Colonic mucosa (tissue), 4 donors: ENCODE results near the gene MITD1. TPM values are rescaled to one million over a fixed set of nuclear protein-coding genes. Genes with fewer than 3 reads are reported as not detected.
A peak's percentile ranks its signal among the peaks of the same experiment; 100 is the strongest.

ENCODE experiments used
- DNase-seq: peaks from one replicate; pipeline ENCODE4 v3.0.0-alpha.2; 2020
- H3K27ac ChIP-seq: fragments of 200-600 bp; one replicate; pipeline ENCODE4 v1.8.0; 2021
- H3K27me3 ChIP-seq: fragments of 200-600 bp; one replicate; pipeline ENCODE4 v1.8.0; 2021
- H3K36me3 ChIP-seq: fragments of 200-600 bp; one replicate; pipeline ENCODE4 v1.8.0; 2021
- H3K4me1 ChIP-seq: fragments of 200-600 bp; one replicate; pipeline ENCODE4 v1.8.0; 2021; ENCODE audit warnings: mild to moderate bottlenecking
- H3K4me3 ChIP-seq: fragments of 200-600 bp; one replicate; pipeline ENCODE4 v1.8.0; 2021
- H3K9ac ChIP-seq, 2 donors: one replicate each; pipeline ENCODE4 v1.7.0; 2013; ENCODE audit warnings: control low read depth in 2 of 2, low read depth in 2 of 2, low read length in 2 of 2
- H3K9me3 ChIP-seq: fragments of 200-600 bp; one replicate; pipeline ENCODE4 v1.8.0; 2021
- intact Hi-C: fragments of 100-400 bp; cut with DNase I; formaldehyde crosslinking; loops from one replicate; pipeline ENCODE4 v1.14.1; 2022
- total RNA-seq, 2 donors: library from RNA; stranded (reverse); fragmentation: NEBNext Ultra II Directional in 1 of 2; extraction: Animal tissue kit (Norgen Biotek cat#: 25700) in 1 of 2; gene quantifications; one replicate each; pipeline ENCODE4 v1.2.1, GENCODE V29; 2021
- TF ChIP-seq, protein P1 (sequence below): fragments of 200-600 bp; IDR thresholded peaks from one replicate; pipeline ENCODE4 v1.8.0; 2022; ENCODE audit warnings: antibody characterized with exemption, mild to moderate bottlenecking
- donor health status: healthy.
- donor health status: DM: no; HTN: no; CAD: no.
- donor health status: DM: no; HTN: no; CAD: no.

The MITD1 gene
- 10 to 100 TPM; 24.6 to 25.3 TPM for total RNA-seq

DNA sequence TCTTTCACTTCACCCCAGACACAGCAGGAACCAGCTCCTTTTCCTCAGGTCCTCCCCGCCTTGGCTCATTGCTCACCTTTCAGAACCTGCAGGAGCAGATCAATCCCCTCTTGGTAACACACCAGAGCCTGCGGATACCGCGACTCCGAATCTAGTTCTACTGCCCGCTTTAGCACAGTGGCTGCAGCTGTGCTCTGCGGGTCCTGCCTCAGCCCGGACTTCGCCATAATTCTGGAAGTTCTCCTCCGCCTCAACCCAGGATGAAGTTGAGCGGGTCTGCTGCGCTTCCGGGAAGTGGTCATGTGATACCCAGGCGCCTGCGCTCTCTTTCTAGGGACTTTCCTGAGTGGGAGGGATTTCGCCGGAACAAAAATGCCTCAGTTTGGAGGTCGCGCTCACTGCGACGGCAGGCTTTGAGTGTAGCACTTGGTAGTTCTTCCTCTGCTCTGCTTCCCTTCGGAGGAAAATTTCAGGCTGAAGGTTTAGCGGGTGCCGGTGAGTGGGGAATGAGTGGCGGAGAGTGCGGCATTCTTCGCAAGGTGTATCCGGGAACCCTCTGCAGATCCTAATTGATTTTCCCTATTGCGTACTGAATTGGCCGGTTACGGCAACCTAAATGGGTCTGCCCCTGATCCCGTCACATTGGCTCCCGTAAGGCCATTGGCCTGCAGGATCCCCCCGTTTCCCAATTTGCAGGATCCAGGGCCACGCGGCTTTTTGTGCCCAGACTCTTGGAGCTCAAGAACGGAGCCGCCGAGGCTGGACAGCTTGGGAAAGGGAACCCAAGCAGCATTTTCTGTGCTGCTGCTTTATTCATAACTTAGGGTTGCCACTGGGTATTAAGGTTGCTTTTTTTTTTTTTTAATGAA, at the start of gene MITD1, which contains the start of gene MRPL30:
Gene MITD1, minus strand, starts transcription at position 304 of the 869 bp plus-strand sequence. Its CDS starts 77 bp downstream, at position 227.
Gene MRPL30, plus strand, starts transcription at position 430 of the 869 bp plus-strand sequence. CDS start 5,020 bp downstream, outside the sequence.
- peak within 1 kb of the TSS; percentile 80 for H3K27ac ChIP-seq
- peak within 1 kb of the TSS; percentile 70 to 96 for H3K9ac ChIP-seq
- no peaks in the 10 kb centered on the region for H3K9me3 ChIP-seq
- peak; percentile 96 for DNase-seq
- TF ChIP-seq, protein P1, sequence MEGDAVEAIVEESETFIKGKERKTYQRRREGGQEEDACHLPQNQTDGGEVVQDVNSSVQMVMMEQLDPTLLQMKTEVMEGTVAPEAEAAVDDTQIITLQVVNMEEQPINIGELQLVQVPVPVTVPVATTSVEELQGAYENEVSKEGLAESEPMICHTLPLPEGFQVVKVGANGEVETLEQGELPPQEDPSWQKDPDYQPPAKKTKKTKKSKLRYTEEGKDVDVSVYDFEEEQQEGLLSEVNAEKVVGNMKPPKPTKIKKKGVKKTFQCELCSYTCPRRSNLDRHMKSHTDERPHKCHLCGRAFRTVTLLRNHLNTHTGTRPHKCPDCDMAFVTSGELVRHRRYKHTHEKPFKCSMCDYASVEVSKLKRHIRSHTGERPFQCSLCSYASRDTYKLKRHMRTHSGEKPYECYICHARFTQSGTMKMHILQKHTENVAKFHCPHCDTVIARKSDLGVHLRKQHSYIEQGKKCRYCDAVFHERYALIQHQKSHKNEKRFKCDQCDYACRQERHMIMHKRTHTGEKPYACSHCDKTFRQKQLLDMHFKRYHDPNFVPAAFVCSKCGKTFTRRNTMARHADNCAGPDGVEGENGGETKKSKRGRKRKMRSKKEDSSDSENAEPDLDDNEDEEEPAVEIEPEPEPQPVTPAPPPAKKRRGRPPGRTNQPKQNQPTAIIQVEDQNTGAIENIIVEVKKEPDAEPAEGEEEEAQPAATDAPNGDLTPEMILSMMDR: no peak
- intact Hi-C loops: loop anchor here (10.0 kb wide), 1 partner anchor 154 kb away; the partner anchor contains the start of genes EIF5B and TXNDC9
- peaks cover 7% of the 10 kb centered on the region for H3K4me1 ChIP-seq
- H3K36me3 ChIP-seq: no peaks in the 10 kb centered on the region
- peak within 1 kb of the TSS; percentile 81 for H3K4me3 ChIP-seq
- no peaks in the 10 kb centered on the region for H3K27me3 ChIP-seq

DNA sequence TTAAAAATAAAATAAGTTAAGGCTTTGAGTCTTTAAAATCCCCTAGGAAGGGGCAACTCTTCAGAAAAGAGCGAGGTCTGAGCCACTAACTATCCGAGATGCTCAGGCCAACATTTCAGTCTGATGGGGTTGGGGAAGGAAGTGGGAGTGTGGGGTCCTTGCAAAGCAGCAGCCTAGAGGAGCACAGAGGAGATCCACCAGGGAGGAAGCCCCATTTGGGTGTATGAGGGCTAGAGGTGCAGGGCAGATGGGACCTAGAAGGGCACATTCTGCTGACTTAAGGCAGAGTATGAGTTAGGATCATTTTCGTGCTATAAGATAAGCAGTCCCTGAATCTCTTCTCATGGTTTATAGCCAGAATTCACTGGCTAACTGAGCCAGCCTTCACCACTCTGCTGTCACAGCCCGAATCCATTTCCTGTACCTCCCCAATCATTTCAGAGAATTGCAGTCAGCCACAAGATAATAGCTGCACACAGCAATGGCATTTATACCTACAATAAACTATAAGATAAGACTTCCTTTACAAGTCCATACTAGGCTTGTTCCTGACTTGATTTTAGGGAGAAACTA, 37.2 kb upstream of the MITD1 start:
- Histone ChIP-seq H3K9me3 (no peaks in the 10 kb centered on the region), H3K4me3 (no peak overlapping the region), H3K27me3 (no peaks in the 10 kb centered on the region), H3K4me1 (no peaks in the 10 kb centered on the region), H3K9ac (no peak overlapping the region), H3K36me3 (no peaks in the 10 kb centered on the region), H3K27ac (peak overlapping the region; percentile 38)
- DNase-seq: peak; percentile 36
- intact Hi-C loops: no loop called here
- TF ChIP-seq, protein P1: no peak

DNA sequence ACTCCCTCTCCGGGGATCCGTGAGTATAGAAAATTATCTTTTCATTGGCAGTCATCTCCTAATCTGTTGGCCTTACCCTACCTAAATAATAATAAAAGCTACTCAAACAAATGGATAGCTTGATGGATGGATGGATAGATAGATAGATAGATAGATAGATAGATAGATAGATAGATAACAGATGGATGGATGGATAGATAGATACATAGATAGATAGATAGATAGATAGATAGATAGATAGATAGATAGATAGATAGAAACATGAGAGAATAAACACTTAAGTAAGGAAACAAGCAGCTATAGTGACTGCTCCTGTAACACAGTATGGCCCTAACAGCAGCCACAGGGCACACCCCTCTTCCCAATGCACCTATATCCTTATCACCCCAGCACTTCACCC, 35.2 kb upstream of the MITD1 start:
- no peak for DNase-seq
- no peaks in the 10 kb centered on the region for H3K36me3 ChIP-seq
- H3K27ac ChIP-seq: no peak overlapping the region
- H3K9ac ChIP-seq: no peak overlapping the region
- H3K27me3 ChIP-seq: no peaks in the 10 kb centered on the region
- TF ChIP-seq, protein P1: no peak
- H3K4me3 ChIP-seq: no peak overlapping the region
- intact Hi-C loops: no loop called here
- no peaks in the 10 kb centered on the region for H3K4me1 ChIP-seq
- H3K9me3 ChIP-seq: no peaks in the 10 kb centered on the region

DNA sequence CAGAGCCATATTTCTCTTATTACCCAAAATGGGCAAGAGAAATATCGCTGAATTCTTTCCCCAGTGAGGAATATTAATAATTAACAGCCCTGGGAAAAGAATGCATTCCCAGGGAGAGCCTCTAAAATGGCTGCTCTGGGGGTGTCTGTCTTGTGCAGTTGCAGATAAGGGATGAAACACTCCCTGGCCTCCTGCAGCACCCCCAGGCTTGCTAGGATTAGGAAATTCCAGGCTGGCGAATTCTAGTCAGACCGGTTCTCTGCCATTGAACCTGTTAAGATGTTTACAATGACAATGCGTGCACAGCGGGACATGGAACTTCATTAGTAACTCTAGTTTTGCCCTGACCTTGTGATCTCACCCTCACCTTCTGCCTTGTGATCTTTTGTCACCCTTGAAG, 24.6 kb upstream of the MITD1 start:
- H3K27ac ChIP-seq: no peak overlapping the region
- no peaks in the 10 kb centered on the region for H3K9me3 ChIP-seq
- H3K27me3 ChIP-seq: no peaks in the 10 kb centered on the region
- H3K4me1 ChIP-seq: no peaks in the 10 kb centered on the region
- H3K36me3 ChIP-seq: no peaks in the 10 kb centered on the region
- intact Hi-C loops: no loop called here
- DNase-seq: no peak
- H3K4me3 ChIP-seq: no peak overlapping the region
- TF ChIP-seq, protein P1: no peak
- H3K9ac ChIP-seq: no peak overlapping the region

DNA sequence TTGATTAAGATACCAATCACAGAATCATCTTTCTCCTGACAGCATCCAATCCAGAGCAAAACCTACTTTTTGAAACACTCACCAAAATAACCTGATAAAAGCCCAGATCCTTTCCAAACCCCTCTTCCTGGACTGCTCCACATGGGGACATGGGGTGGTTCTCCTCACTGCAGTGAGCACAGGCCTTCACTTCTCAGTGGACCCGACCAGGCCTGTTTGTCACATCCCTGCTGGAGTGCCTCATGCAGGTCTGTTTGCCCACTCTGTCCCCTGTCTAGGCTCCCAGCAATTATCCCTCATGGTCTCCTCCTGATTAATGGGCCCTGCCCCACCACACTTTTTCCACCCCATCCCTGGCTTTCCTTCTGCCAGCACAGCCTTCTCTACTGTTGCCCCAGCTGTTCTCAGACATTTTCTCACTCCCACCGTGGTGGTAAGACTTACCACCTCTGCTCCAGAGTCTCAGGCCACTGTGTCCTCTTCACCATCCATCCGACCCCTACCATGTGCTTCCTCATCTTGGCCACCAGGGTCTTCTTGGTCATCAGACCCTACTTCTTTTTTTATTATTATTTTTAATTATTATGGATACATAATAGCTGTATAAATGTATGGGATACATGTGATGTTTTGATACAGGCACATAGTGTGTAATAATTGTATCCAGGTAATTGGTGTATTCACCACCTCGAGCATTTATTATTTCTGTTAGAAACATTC, 21.3 kb upstream of the MITD1 start:
- Histone ChIP-seq H3K36me3 (peaks cover 4% of the 10 kb centered on the region), H3K9ac (no peak overlapping the region), H3K4me3 (no peak overlapping the region), H3K4me1 (no peaks in the 10 kb centered on the region), H3K27me3 (no peaks in the 10 kb centered on the region), H3K27ac (no peak overlapping the region), H3K9me3 (no peaks in the 10 kb centered on the region)
- TF ChIP-seq, protein P1: no peak
- intact Hi-C loops: no loop called here
- no peak for DNase-seq
